Left ventricle myocardium inferior (tissue), 1 donor: ENCODE measurements around the gene SPRR2A. TPM values are rescaled to one million over a fixed set of nuclear protein-coding genes. Genes with fewer than 3 reads are reported as not detected.

Source experiments
- DNase-seq: peaks from one replicate; pipeline ENCODE4 v3.0.0-alpha.2; 2020
- H3K27ac ChIP-seq: fragments of 200-600 bp; replicated peaks from 2 replicates; pipeline ENCODE4 v1.8.0; 2021
- H3K27me3 ChIP-seq: fragments of 200-600 bp; 2 replicates; pipeline ENCODE4 v1.8.0; 2021; ENCODE audit warnings: low read depth
- H3K36me3 ChIP-seq: fragments of 200-600 bp; 2 replicates; pipeline ENCODE4 v1.8.0; 2021
- H3K4me1 ChIP-seq: fragments of 200-600 bp; 2 replicates; pipeline ENCODE4 v1.8.0; 2021
- H3K4me3 ChIP-seq: fragments of 200-600 bp; 2 replicates; pipeline ENCODE4 v1.8.0; 2021; ENCODE audit warnings: mild to moderate bottlenecking, moderate library complexity
- H3K9me3 ChIP-seq: fragments of 200-600 bp; replicated peaks from 2 replicates; pipeline ENCODE4 v1.8.0; 2021
- CTCF ChIP-seq: fragments of 200-600 bp; IDR thresholded peaks from 2 replicates; pipeline ENCODE4 v1.8.0; 2021; ENCODE audit warnings: antibody characterized with exemption, mild to moderate bottlenecking, borderline replicate concordance
- intact Hi-C: fragments of 100-400 bp; cut with micrococcal nuclease; formaldehyde crosslinking; loops from one replicate; pipeline ENCODE4 v1.11.0; 2022
- total RNA-seq: library from RNA; stranded (reverse); fragmentation: NEBNext Ultra II Directional; extraction: Animal tissue kit (Norgen Biotek cat#: 25700); gene quantifications from one replicate; pipeline ENCODE4 v1.2.1, GENCODE V29; 2021
- donor health status: DM: no; HTN: yes; CAD: no; lungs with severe emphysema.

The SPRR2A gene
- total RNA-seq, 1 donor from 2014 or later, result not detected

- H3K9me3 ChIP-seq, result peaks cover 14% of the 10 kb centered on the region
- H3K27me3 ChIP-seq, result no peaks in the 10 kb centered on the region
- H3K27ac ChIP-seq, result no peak overlapping the region
- no peak for TF ChIP-seq CTCF
- no peaks in the 10 kb centered on the region for H3K36me3 ChIP-seq
- H3K4me3 ChIP-seq, result no peak overlapping the region
- intact Hi-C loops, result no loop called here
- no peaks in the 10 kb centered on the region for H3K4me1 ChIP-seq
- DNase-seq, result no peak
Measured at GRCh38 chr1:153087652-153088051, 30.3 kb upstream of the SPRR2A start.

- Histone ChIP-seq H3K9me3 (peaks cover 34% of the 10 kb centered on the region), H3K27me3 (no peaks in the 10 kb centered on the region), H3K4me1 (no peaks in the 10 kb centered on the region), H3K27ac (no peak overlapping the region), H3K4me3 (no peak overlapping the region), H3K36me3 (no peaks in the 10 kb centered on the region)
- TF ChIP-seq CTCF, result no peak
- intact Hi-C loops, result no loop called here
- no peak for DNase-seq
Measured at GRCh38 chr1:153081736-153082135, 24.4 kb upstream of the SPRR2A start.

- Histone ChIP-seq H3K4me3 (no peak overlapping the region), H3K27me3 (no peaks in the 10 kb centered on the region), H3K9me3 (peaks cover 10% of the 10 kb centered on the region), H3K27ac (no peak overlapping the region), H3K4me1 (no peaks in the 10 kb centered on the region), H3K36me3 (no peaks in the 10 kb centered on the region)
- intact Hi-C loops, result no loop called here
- no peak for DNase-seq
- TF ChIP-seq CTCF, result no peak
Measured at GRCh38 chr1:153072806-153073726, 15.8 kb upstream of the SPRR2A start.

GRCh38 chr1:153071511-153071910 is 14.2 kb upstream of the SPRR2A start, which contains the start of gene SPRR2B:
Gene SPRR2B (minus strand): TSS chr1:153071611. CDS start chr1:153070839, 772 bp downstream.
- no peak for TF ChIP-seq CTCF

GRCh38 chr1:153070243-153070642 is 12.9 kb upstream of the SPRR2A start:
- H3K27me3 ChIP-seq, result no peaks in the 10 kb centered on the region
- intact Hi-C loops, result no loop called here
- H3K27ac ChIP-seq, result no peak overlapping the region
- TF ChIP-seq CTCF, result no peak
- no peak for DNase-seq
- no peak overlapping the region for H3K4me3 ChIP-seq
- peaks cover 8% of the 10 kb centered on the region for H3K9me3 ChIP-seq
- H3K36me3 ChIP-seq, result no peaks in the 10 kb centered on the region
- no peaks in the 10 kb centered on the region for H3K4me1 ChIP-seq

More at GRCh38 chr1:153071511-153071910, 14.2 kb upstream of the SPRR2A start, which contains the start of gene SPRR2B:
- Histone ChIP-seq H3K4me3 (no peak within 1 kb of the TSS), H3K27ac (no peak within 1 kb of the TSS), H3K27me3 (no peaks in the 10 kb centered on the region), H3K9me3 (peaks cover 5% of the 10 kb centered on the region), H3K4me1 (no peaks in the 10 kb centered on the region), H3K36me3 (no peaks in the 10 kb centered on the region)
- intact Hi-C loops, result no loop called here
- DNase-seq, result no peak
